OCI-LY7 (cell line): Measurements from ENCODE around the gene TMEM239. TPM values are rescaled to one million over a fixed set of nuclear protein-coding genes. Genes with fewer than 3 reads are reported as not detected.

Experiments
- BruUV-seq: library from RNA; stranded (reverse); fragments of 400-500 nt; replicated peaks from 2 replicates; lab custom pipeline; 2021; lab: Mats Ljungman, UMichigan
- CTCF ChIA-PET: fragments of 300-600 bp; sonication (Branson Sonifier 250); formaldehyde crosslinking; loops from one replicate; lab custom pipeline; 2022; ENCODE audit warnings: antibody characterized with exemption; ENCODE audit not compliant: unreplicated experiment; lab: Charles Lee
- POLR2A ChIA-PET: fragments of 300-600 bp; sonication (Branson Sonifier 250); formaldehyde crosslinking; loops from one replicate; lab custom pipeline; 2022; ENCODE audit warnings: antibody characterized with exemption; lab: Charles Lee
- DNase-seq: peaks from one replicate; pipeline ENCODE4 v3.0.0-alpha.2; 2015; ENCODE audit warnings: low spot score
- H2AFZ ChIP-seq: fragments of 200-600 bp; sonication (generic), shearing (Covaris generic); 2 replicates; pipeline ENCODE4 v1.6.1; 2014; ENCODE audit warnings: mild to moderate bottlenecking, antibody characterized with exemption, low read length, moderate library complexity
- H3K27ac ChIP-seq: fragments of 200-600 bp; sonication (generic); 2 replicates; pipeline ENCODE4 v1.5.1; 2014; ENCODE audit warnings: mixed run types, low read depth, mild to moderate bottlenecking, moderate library complexity, low read length, inconsistent platforms; ENCODE audit not compliant: poor library complexity, severe bottlenecking
- H3K36me3 ChIP-seq: fragments of 200-600 bp; sonication (generic); 2 replicates; pipeline ENCODE4 v1.6.1; 2014; ENCODE audit warnings: mild to moderate bottlenecking, antibody characterized with exemption, low read length, moderate library complexity, mixed read lengths; ENCODE audit not compliant: insufficient read depth
- H3K4me1 ChIP-seq: fragments of 200-600 bp; sonication (generic); 2 replicates; pipeline ENCODE4 v1.5.1; 2014; ENCODE audit warnings: mild to moderate bottlenecking, low read length; ENCODE audit not compliant: insufficient read depth, poor library complexity, severe bottlenecking
- H3K4me2 ChIP-seq: fragments of 200-600 bp; sonication (generic); 2 replicates; pipeline ENCODE4 v1.6.1; 2014; ENCODE audit warnings: mild to moderate bottlenecking, low read length
- H3K4me3 ChIP-seq: fragments of 200-600 bp; sonication (generic); 2 replicates; pipeline ENCODE4 v1.5.1; 2014; ENCODE audit warnings: mild to moderate bottlenecking, low read depth, low read length; ENCODE audit not compliant: poor library complexity, severe bottlenecking
- H3K79me2 ChIP-seq: fragments of 200-600 bp; sonication (generic); 2 replicates; pipeline ENCODE4 v1.6.1; 2016; ENCODE audit warnings: low read depth, mild to moderate bottlenecking, low read length, moderate library complexity, mixed read lengths; ENCODE audit not compliant: insufficient read depth
- H3K9me2 ChIP-seq: fragments of 200-600 bp; sonication (generic); 2 replicates; pipeline ENCODE4 v1.6.1; 2016; ENCODE audit warnings: mild to moderate bottlenecking, low read length, mixed read lengths; ENCODE audit not compliant: insufficient read depth
- H3K9me3 ChIP-seq: fragments of 200-600 bp; sonication (generic); 2 replicates; pipeline ENCODE4 v1.6.1; 2014; ENCODE audit warnings: mild to moderate bottlenecking, mixed run types, low read length, mixed read lengths
- H4K20me1 ChIP-seq: fragments of 200-600 bp; sonication (generic); 2 replicates; pipeline ENCODE4 v1.6.1; 2014; ENCODE audit warnings: mild to moderate bottlenecking, antibody characterized with exemption, low read length, moderate library complexity, mixed read lengths; ENCODE audit not compliant: insufficient read depth
- CTCF ChIP-seq: fragments of 200-600 bp; sonication (generic); conservative IDR thresholded peaks from 2 replicates; pipeline ENCODE4 v1.5.1; 2014; ENCODE audit warnings: mild to moderate bottlenecking, antibody characterized with exemption, low read length, moderate library complexity, mixed read lengths
- EZH2phosphoT487 ChIP-seq: fragments of 200-600 bp; sonication (generic); IDR thresholded peaks from 2 replicates; pipeline ENCODE4 v1.6.1; 2018; ENCODE audit warnings: low read depth, borderline replicate concordance, mild to moderate bottlenecking, mixed run types, antibody characterized with exemption, low read length, moderate library complexity, mixed read lengths
- intact Hi-C: fragments of 100-400 bp; cut with micrococcal nuclease; formaldehyde crosslinking; loops from one replicate; pipeline ENCODE4 v1.10.0; 2022; ENCODE audit not compliant: unreplicated experiment
- total RNA-seq, 2 experiments: library from RNA; depleted of rRNA in 1 of 2; stranded (reverse); fragments of >200 nt in 1 of 2; shearing (Covaris generic) in 1 of 2; gene quantifications; 2 replicates each; pipeline ENCODE4 v1.2.3, GENCODE V29; 2014 to 2022

TMEM239 gene
- total RNA-seq, 2 experiments from 2014 or later = not detected

GRCh38 chr20:2836035-2836434 lies 19.9 kb downstream of the TMEM239 start:
- Histone ChIP-seq H3K9me2 (no peaks in the 10 kb centered on the region), H3K4me3 (no peak overlapping the region), H3K36me3 (no peaks in the 10 kb centered on the region), H4K20me1 (no peaks in the 10 kb centered on the region), H3K4me1 (peaks cover 4% of the 10 kb centered on the region), H3K9me3 (no peaks in the 10 kb centered on the region), H3K27ac (no peak overlapping the region), H3K79me2 (no peaks in the 10 kb centered on the region), H2AFZ (no peak overlapping the region), H3K4me2 (no peak overlapping the region)
- TSS peak; percentile 62 for BruUV-seq
- CTCF ChIA-PET = no interaction called here
- POLR2A ChIA-PET = no interaction called here
- DNase-seq = no peak
- intact Hi-C loops = no loop called here
- TF ChIP-seq CTCF = no peak
- TF ChIP-seq EZH2phosphoT487 = no peak

- no peak for DNase-seq
- H3K79me2 ChIP-seq = no peaks in the 10 kb centered on the region
- H2AFZ ChIP-seq = no peak overlapping the region
- peaks cover 10% of the 10 kb centered on the region for H3K4me1 ChIP-seq
- no peak overlapping the region for H3K4me2 ChIP-seq
- no peaks in the 10 kb centered on the region for H3K36me3 ChIP-seq
- H3K9me3 ChIP-seq = no peaks in the 10 kb centered on the region
- H3K9me2 ChIP-seq = no peaks in the 10 kb centered on the region
- H3K27ac ChIP-seq = no peak overlapping the region
- H4K20me1 ChIP-seq = no peaks in the 10 kb centered on the region
- ChIA-PET CTCF (no interaction called here), POLR2A (no interaction called here)
- intact Hi-C loops = no loop called here
- no peak overlapping the region for H3K4me3 ChIP-seq
- BruUV-seq = no TSS peak
- TF ChIP-seq CTCF (no peak), EZH2phosphoT487 (no peak)
These were observed 21.2 kb downstream of the TMEM239 start for GRCh38 chr20:2837221-2837960.

- TF ChIP-seq CTCF (no peak), EZH2phosphoT487 (no peak)
- H3K36me3 ChIP-seq = no peaks in the 10 kb centered on the region
- no peaks in the 10 kb centered on the region for H3K9me2 ChIP-seq
- H3K79me2 ChIP-seq = no peaks in the 10 kb centered on the region
- H3K4me3 ChIP-seq = no peak overlapping the region
- intact Hi-C loops = no loop called here
- no peak overlapping the region for H3K4me2 ChIP-seq
- ChIA-PET CTCF (no interaction called here), POLR2A (no interaction called here)
- H3K9me3 ChIP-seq = no peaks in the 10 kb centered on the region
- no peak overlapping the region for H3K27ac ChIP-seq
- peaks cover 10% of the 10 kb centered on the region for H3K4me1 ChIP-seq
- BruUV-seq = no TSS peak
- no peak for DNase-seq
- no peak overlapping the region for H2AFZ ChIP-seq
- no peaks in the 10 kb centered on the region for H4K20me1 ChIP-seq
These were observed 22.1 kb downstream of the TMEM239 start for GRCh38 chr20:2838170-2838797.
